HK-2 (cell line): ENCODE measurements around the gene PLAAT3.
A peak's percentile ranks its signal among the peaks of the same experiment; 100 is the strongest.
"Not testable (repeated sequence)": the region's sequence is repeated elsewhere in the genome, so short reads cannot be mapped to it uniquely, and the experiment has no call there.

ENCODE experiments used
- DNase-seq: peaks from one replicate; pipeline ENCODE4 v3.0.0-alpha.2; 2018; ENCODE audit not compliant: unreplicated experiment

PLAAT3 gene

DNA sequence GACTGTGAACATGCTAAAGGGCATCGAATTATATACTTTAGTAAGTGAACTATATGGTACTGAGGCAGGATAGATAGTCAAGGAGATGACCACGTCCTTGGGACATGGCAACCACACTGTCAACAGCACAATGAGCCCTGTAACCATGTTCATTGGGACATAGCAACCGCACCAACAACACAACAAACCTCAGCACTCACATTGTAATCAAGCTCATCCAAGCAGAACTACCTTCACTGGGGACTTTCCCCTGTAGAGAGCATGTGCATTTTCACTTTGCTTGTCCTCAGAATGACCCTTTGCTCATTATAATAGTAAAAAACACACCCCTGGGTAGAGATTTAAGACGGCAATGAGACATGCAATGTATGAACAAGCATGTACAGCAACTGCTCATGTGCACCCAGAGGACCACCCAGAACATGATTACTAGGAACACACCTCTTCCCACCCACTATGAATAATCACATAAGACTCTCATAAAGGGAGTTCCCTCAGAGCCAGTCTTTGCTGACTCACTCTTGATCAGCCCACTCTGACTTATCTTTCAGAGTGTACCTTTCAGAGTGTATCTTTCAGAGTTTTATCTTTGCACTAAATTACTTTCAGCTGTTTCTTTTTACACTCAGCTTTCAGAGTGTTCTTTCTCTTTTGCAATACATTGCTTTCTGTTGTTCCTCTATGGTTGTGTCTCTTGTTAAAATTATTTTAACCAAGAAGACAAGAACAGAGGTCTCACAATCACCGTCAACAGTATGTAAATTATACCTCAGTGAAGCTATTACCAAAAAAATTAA, 47.0 kb downstream of the PLAAT3 start:
- peak; percentile 61 for DNase-seq

GRCh38 chr11:63564784-63565350, 49.4 kb downstream of the PLAAT3 start:
- no peak for DNase-seq

DNA sequence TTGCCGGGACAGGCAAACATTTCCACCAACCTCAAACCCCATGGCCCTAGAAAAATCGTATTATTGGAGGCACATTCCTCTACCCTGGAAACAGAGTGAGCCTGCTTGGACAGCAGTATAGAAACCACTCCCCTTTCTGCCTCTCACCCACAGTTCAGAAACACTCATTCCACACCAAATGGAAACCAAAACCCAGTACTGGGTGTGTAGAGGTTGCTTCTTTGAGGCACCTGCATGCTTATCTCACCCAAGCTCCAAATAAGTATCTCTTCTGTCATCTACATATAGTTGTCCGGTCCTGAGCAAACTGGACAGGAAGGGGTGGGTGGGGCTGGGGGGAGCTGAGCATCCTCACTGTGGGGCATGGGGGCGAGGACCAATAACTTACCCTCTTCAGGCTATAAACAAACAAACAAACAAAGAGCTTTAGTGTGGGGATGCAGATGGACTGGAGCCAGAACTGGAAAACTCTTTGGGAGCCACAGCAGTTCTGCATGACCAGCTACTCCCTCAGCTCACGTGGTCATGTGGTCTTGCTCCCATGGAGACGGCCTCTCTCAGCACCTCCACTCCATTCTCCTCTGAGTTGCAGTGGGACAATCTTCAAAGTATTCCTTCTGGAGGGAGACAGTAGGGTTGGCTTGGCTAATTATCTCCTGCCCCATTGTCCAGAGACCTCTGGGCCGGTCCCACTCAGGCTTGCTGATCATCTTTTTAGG, 50.0 kb downstream of the PLAAT3 start:
- DNase-seq, result peak; percentile 18

- DNase-seq, result no peak
These were observed 50.8 kb downstream of the PLAAT3 start, which contains the start of gene PLAAT2 for GRCh38 chr11:63563201-63564055. Gene PLAAT2, minus strand, starts transcription at chr11:63563379. Its CDS starts 55 bp downstream, at chr11:63563324.

DNA sequence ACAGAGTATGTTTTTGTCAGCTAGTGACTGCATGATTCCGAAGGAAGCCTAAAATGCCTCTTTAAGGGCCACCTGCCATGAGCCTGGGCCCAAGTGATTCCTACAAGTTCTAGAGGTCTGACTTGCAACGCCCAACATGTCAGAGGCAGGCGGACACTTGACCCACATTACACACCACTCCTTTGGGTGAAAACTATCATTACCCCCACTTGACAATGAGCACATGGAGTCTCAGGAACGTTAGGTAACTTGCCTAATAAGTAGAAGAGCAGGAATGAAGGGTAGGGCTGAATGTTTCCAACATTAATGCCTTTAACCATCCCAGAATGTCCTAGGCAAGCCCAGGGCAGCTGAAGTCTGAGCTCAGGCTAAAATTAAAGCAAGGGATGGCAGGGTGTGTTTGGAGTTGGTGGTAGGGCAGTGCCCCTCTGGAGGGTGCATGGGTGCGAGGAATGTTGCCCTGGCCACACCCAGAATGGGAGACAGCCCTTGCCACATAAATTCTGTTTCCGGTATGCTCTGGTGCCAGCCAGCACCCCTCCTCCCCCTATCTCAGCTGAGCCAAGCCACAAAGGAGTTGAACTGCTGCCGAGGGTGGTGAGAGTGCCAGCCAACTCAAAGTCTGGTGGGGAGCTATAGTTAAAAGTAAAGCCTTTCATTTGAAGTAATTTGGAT, 53.6 kb downstream of the PLAAT3 start:
- DNase-seq, result no peak

GRCh38 chr11:63558459-63559157, 55.6 kb downstream of the PLAAT3 start:
- no peak for DNase-seq

DNA sequence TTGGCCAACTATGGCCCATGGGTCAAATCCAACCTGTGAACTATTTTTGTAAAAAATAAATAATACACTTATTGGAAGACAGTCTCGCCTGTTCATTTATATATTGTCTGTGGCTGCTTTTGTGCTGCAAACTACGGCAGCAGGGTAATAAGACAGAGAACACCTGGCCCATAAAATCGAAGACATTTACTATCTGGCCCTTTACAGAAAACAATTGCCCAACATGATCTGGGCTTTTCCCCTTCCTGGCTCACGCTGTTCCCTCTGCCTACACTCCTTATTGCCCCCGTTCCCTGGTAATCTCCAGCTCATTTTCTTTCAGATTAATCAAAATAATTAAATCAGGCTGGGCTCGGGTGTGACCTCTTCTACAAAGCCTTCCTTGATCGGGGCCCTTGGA, 56.7 kb downstream of the PLAAT3 start:
- no peak for DNase-seq

DNA sequence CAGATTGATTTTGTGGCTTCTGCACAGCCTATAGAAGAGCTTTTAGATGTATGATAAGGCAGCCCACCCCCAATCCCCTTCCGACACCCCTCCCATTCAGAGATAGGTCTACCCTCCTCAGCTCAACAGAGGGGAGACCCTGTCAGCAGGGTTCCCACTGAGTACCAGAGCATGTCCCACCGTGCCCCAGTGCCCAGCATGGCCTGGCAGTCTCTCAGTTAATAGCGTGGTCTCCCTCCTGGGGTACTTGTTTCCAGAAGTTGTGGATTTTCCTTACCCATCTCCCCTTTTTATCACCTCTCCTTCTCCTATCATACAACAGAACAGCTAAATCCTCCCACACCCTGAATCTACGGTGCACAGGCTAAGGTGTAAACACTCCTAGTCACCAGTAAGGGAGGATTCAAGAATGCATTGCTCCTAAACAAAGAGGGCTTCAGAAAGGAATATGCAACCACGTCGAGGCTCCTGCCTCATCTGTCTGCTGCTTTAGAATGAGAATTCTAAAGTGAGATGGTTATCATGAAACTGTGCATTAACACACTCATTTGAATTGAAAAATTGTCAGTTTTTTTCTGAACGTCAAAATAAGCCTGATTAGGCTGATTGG, 57.7 kb downstream of the PLAAT3 start:
- DNase-seq, result no peak

DNA sequence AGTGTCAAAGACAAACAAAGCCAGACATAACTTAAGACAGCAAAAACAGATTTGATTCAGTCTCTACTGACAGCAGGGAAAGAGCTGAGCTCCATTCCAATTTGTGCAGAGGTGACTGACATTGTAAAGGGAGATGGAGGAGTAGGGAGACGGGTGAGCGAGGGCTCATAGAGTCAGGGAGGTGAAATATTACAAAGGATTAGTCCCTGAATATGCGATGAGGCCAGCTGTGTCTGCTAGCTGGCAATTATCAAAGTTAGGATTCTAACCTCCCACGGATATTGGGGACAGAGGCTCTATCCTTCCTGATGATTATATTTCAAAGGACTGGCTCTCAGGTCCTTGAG, 59.4 kb downstream of the PLAAT3 start:
- no peak for DNase-seq

- DNase-seq, result no peak
These were observed 60.5 kb downstream of the PLAAT3 start for GRCh38 chr11:63553759-63554158.

GRCh38 chr11:63552921-63553320, 61.3 kb downstream of the PLAAT3 start:
- no peak for DNase-seq

- DNase-seq, result no peak
These were observed 62.4 kb downstream of the PLAAT3 start for GRCh38 chr11:63551889-63552266.

- DNase-seq, result no peak
These were observed 62.9 kb downstream of the PLAAT3 start for GRCh38 chr11:63551091-63551888.

GRCh38 chr11:63550156-63550700, 64.0 kb downstream of the PLAAT3 start:
- DNase-seq, result not testable (repeated sequence)

DNA sequence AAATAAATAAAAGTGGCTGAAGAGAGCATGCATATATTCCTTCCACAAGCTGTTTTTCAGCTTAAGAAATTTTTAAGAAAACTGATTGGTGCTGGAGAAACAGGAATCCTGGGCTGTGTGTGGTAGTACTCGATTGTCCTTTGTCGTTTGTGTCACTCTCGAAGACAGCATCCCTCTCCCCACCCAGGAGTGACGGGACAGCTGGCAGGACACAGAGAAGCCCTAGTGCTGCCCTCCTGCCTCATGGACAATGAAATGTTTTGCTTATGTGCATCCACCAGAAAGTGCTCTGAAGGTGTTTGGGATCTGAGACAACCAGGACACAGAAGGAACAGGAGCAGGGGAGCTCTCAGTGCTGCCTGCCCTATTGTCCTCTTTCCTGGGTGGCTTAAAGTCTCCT, 64.8 kb downstream of the PLAAT3 start:
- DNase-seq, result no peak

DNA sequence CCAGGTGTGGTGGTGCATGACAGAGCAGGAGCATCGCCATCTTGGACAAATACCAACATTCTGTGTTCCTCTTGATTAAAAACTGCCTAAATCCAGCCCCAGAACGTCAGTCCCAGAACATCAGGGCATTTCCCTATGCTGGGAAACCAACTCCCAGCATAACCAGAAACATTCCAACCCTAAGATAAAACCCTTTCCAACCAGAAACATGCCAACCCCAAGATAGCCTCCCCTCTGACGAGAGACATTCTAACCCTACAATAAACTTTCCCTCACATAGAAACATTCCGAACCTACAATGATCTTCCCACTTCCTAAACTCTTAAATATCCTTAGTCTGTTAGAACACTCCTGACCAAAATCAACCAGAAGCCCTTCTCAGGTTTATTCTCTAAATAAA, 66.1 kb downstream of the PLAAT3 start:
- no peak for DNase-seq

DNA sequence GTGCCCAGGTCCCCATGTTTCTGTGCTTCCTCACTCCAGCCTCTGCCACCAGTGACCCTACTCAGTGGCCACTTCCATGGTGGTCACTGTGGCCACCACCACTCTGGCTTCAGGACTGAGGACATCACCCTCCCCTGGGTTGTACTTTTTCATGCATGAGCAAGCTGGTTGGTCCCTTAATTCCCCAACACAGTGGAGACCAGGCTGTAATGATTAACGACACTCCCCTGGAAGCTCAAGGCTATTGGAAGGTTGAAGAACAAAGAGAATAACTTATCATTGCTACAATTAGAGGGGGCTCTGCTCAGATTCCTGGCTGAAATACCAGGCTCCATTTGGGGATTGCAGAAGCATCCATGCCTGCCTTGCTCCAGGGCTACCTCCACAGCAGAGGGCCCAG, 67.2 kb downstream of the PLAAT3 start:
- DNase-seq, result no peak

DNA sequence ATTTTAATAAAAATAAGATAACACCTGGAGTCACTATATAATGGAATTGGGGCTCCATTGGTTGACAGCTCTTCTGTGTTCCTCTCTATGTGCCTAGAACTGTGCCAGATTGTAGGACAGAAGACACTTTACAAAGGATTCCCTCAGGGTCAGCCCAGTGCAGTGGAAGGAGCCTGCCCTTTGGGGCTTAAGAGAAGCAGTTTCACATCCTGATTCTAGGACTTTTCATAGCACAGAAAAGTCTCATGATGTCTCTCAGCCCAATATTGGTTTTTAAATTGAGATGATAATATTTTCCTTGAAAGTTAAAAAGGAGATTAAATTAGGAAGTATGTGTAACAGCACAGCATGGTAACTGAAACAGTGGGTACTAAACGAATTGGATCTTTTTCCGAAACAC, 70.5 kb downstream of the PLAAT3 start:
- no peak for DNase-seq

DNA sequence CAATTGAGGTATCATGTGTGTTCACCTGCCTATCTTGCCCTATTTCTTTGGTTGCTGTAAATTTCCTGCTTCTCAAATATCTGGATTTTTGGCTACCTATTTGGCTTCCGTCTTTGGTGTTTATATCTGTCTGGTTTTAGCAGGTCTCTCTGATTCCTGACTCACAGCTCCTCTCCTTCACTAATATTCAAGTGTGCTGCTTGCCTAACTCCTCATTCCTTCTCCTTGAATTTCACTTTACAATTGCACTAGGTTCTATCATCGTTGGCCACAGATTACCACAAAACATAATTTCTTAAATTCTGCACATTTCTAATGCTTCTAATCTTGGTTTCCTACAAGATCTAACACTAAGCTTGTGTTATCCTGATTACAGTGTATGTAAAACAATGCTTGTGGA, 71.7 kb downstream of the PLAAT3 start:
- DNase-seq, result not testable (repeated sequence)
